HG03354 (cell line): ENCODE measurements around the gene INSRR.

Source experiments
- ATAC-seq: cut with Tn5 transposase; IDR thresholded peaks from one replicate; pipeline ENCODE4 v1.9.1; 2021; ENCODE audit warnings: mild to moderate bottlenecking; ENCODE audit not compliant: unreplicated experiment, poor library complexity, severe bottlenecking

The INSRR gene

GRCh38 chr1:156794506-156795373, 64.2 kb downstream of the INSRR start:
- no peak for ATAC-seq
